Heart left ventricle (tissue), 16 donors: ENCODE measurements around the gene TEAD1. TPM values are rescaled to one million over a fixed set of nuclear protein-coding genes. Genes with fewer than 3 reads are reported as not detected.

ENCODE experiments used
- ATAC-seq, 4 donors: fragments of 200-7000 bp; cut with Tn5 transposase; one replicate each; pipeline ENCODE4 v1.9.1; 2020 to 2022; ENCODE audit warnings: moderate library complexity in 4 of 4, mild to moderate bottlenecking in 3 of 4, moderate number of reproducible peaks in 1 of 4
- DNase-seq, 5 donors: peaks; one replicate each; pipeline ENCODE4 v3.0.0-alpha.2; 2020
- H3K27ac ChIP-seq, 12 donors: fragments of 200-600 bp; sonication (generic) in 4 of 12; one replicate each; pipeline versions ENCODE4 v1.5.0 to v1.8.0; 2016 to 2022; ENCODE audit warnings: mild to moderate bottlenecking in 2 of 12
- H3K27me3 ChIP-seq, 9 donors: fragments of 200-600 bp; sonication (generic) in 2 of 9; one replicate each; pipeline versions ENCODE4 v1.5.1 to v1.8.0; 2016 to 2022; ENCODE audit warnings: mild to moderate bottlenecking in 3 of 9
- H3K36me3 ChIP-seq, 9 donors: fragments of 200-600 bp; sonication (generic) in 2 of 9; one replicate each; pipeline versions ENCODE4 v1.5.0 to v1.8.0; 2018 to 2022; ENCODE audit warnings: mild to moderate bottlenecking in 2 of 9
- H3K4me1 ChIP-seq, 12 donors: fragments of 200-600 bp; sonication (generic) in 4 of 12; one replicate each; pipeline versions ENCODE4 v1.5.0 to v1.8.0; 2016 to 2022; ENCODE audit warnings: mild to moderate bottlenecking in 3 of 12
- H3K4me3 ChIP-seq, 12 donors: fragments of 200-600 bp; sonication (generic) in 4 of 12; one replicate each; pipeline versions ENCODE4 v1.5.0 to v1.8.0; 2017 to 2022; ENCODE audit warnings: mild to moderate bottlenecking in 9 of 12, moderate library complexity in 4 of 12
- H3K9me3 ChIP-seq, 12 donors: fragments of 200-600 bp; sonication (generic) in 4 of 12; one replicate each; pipeline versions ENCODE4 v1.5.0 to v1.8.0; 2016 to 2022; ENCODE audit warnings: mild to moderate bottlenecking in 1 of 12
- CTCF ChIP-seq, 12 donors: fragments of 200-600 bp; sonication (generic) in 4 of 12; IDR thresholded peaks; one replicate each; pipeline versions ENCODE4 v1.5.0 to v1.8.0; 2018 to 2022; ENCODE audit warnings: antibody characterized with exemption in 12 of 12, mild to moderate bottlenecking in 5 of 12
- POLR2A ChIP-seq, 2 donors: fragments of 450-650 bp; IDR thresholded peaks; one replicate each; pipeline ENCODE4 v1.6.1; 2017; ENCODE audit warnings: antibody characterized with exemption in 2 of 2, mild to moderate bottlenecking in 2 of 2, moderate library complexity in 2 of 2
- WGBS, 4 donors: extraction: QIAGEN DNeasy Blood & Tissue Kit in 2 of 4; methylation state at CpG; one replicate each; pipeline versions ENCODE4 v1.1.5 to v1.1.7; 2013 to 2018; 5-methylcytosine and 5-hydroxymethylcytosine counted together
- intact Hi-C, 10 donors: fragments of 100-400 bp; cut with DNase I; formaldehyde crosslinking; loops; one replicate each; pipeline versions ENCODE4 v1.11.1 to v1.14.2; 2022
- polyA plus RNA-seq, 2 donors: library from polyadenylated mRNA; stranded (reverse); fragments of 200-250 nt; gene quantifications; one replicate each; pipeline ENCODE4 v1.2.3, GENCODE V29; 2013
- total RNA-seq, 9 donors: library from RNA; depleted of rRNA in 2 of 9; stranded (reverse); fragments of >200 nt in 2 of 9; fragmentation: NEBNext Ultra II Directional in 3 of 9; extraction: Animal tissue kit (Norgen Biotek cat#: 25700) in 3 of 9; gene quantifications; one replicate each; pipeline versions ENCODE4 v1.1.0 to v1.2.4, GENCODE V29; 2016 to 2023
- donor health status: ischemic (EF 13 %, LVEDD 7.1; RV severe dilation, severe dysfunction).
- donor health status: healthy with polysubstance abuse.
- donor health status: DM: no; HTN: yes; CAD: no.
- donor health status: DM: no; HTN: no; CAD: no.
- donor health status: ischemic (EF 25% LVEDD 6.9; RV normal size, moderate dysfunction).
- donor health status: ischemic (EF 25% LVEDD 5.7; RV mildly dilated, moderate dysfunction).
- donor health status: healthy.
- donor health status: DM: yes; HTN: yes; CAD: no.
- donor health status: ischemic (EF 35%, LVEDD 5.7; RV mildly dilated, moderate dysfunction).
- donor health status: nonischemic (EF 11% LVEDD 7.7; RV severe dilation, severe dysfunction).
- donor health status: DM: yes; HTN: yes; CAD: no.
- donor health status: PGD.
- donor health status: ischemic (EF 29% LVEDD 5.4; RV normal size, mild dysfunction).
- donor health status: nonischemic (EF 23%, LVEDD 6.1; RV moderate dilation, normal function).

Gene TEAD1
- total and polyA plus RNA-seq, 11 donors: 14.4 to 161 (median 113) TPM

DNA sequence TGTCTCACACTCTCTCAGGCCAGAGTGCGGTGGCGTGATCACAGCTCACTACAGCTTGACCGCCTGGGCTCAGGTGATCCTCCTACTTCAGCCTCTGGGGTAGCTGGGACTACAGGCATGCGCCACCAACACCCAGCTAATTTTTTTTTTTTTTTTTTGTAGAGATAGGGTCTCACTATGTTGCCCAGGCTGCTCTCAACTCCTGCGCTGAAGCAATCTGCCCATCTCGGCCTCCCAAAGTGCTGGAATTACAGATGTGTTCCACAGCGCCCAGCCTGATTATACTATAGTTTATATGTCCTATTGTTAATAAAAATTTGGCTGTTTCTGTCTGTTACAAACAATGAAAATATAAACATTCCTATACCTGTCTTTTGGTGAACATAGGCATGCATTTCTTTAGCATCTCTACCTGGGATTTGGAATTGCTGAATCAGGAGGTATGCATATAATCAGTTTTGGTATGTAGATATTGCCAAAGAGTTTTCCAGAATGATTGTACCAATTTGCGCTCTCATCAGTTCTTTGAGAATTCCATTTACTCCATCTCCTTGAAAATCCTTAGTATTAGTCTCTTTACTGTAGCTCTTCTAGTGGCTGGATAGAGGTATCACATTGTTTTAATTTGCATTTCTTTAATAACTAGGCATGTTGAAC, 78.8 kb downstream of the TEAD1 start:
- intact Hi-C loops: no loop called here
- H3K36me3 ChIP-seq: no peaks in the 10 kb centered on the region
- DNase-seq: no peak
- TF ChIP-seq POLR2A (IDR thresholded peaks at IDR 0.05) (no peak), CTCF (IDR thresholded peaks at IDR 0.05) (peak in 2 of 12 donors; percentile 10 to 20)
- no peak overlapping the region for H3K4me3 ChIP-seq
- WGBS, 4 donors: 96 to 99% (median 98%) methylated on average over 8 of the region's 8 CpGs
- H3K27me3 ChIP-seq: no peaks in the 10 kb centered on the region
- H3K9me3 ChIP-seq: no peaks in the 10 kb centered on the region
- H3K4me1 ChIP-seq: peaks cover 0 to 74% (median 25%) of the 10 kb centered on the region in 12 donors
- H3K27ac ChIP-seq: no peak overlapping the region
- ATAC-seq: no peak

GRCh38 chr11:12754021-12754420, 79.8 kb downstream of the TEAD1 start:
- TF ChIP-seq POLR2A (IDR thresholded peaks at IDR 0.05) (no peak), CTCF (IDR thresholded peaks at IDR 0.05) (no peak)
- Histone ChIP-seq H3K36me3 (no peaks in the 10 kb centered on the region), H3K4me3 (no peak overlapping the region), H3K27me3 (no peaks in the 10 kb centered on the region), H3K9me3 (no peaks in the 10 kb centered on the region), H3K4me1 (peaks cover 0 to 64% (median 25%) of the 10 kb centered on the region in 12 donors), H3K27ac (no peak overlapping the region)
- no peak for DNase-seq
- 74 to 82% (median 79%) methylated on average over 3 of the region's 3 CpGs for WGBS, 4 donors
- intact Hi-C loops: no loop called here
- ATAC-seq: no peak

DNA sequence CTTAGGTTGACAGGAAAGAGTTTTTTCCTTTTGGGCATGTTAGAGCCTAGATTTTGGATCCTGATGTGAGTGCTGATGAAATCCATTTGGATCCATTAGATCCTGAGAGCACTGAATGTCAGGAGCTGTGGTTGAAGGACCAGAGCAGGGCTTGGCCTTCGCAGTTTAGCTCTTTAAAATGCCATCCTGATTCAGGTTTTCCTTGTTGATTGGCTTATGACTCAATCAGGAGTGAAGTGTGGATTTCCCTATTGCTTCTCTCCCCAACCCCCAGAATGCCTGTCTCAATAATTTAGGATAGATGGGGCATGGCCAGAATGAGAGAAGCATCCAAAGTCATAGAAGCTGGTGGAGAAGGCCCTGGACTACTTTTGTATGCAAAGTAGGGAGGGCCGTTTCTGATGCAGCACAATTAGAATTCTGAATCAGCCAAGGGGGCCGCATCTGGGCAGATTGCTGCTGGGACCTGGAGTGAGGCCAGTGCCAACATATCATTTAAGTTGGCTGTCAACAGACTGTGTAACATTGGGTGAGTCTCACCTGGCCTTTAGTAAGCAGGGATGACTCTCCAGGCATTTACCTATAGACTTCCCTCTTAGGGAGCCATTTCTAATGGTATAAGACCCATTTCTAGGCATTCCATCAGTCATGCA, 80.5 kb downstream of the TEAD1 start:
- DNase-seq (no peak), ATAC-seq (peak in 1 of 4 donors; percentile 10)
- no peak for TF ChIP-seq POLR2A (IDR thresholded peaks at IDR 0.05)
- no peak for TF ChIP-seq CTCF (IDR thresholded peaks at IDR 0.05)
- no peak overlapping the region for H3K4me3 ChIP-seq
- H3K36me3 ChIP-seq: no peaks in the 10 kb centered on the region
- 62 to 90% (median 68%) methylated on average over 3 of the region's 3 CpGs for WGBS, 4 donors
- H3K9me3 ChIP-seq: no peaks in the 10 kb centered on the region
- peaks cover 0 to 58% (median 25%) of the 10 kb centered on the region in 12 donors for H3K4me1 ChIP-seq
- no peaks in the 10 kb centered on the region for H3K27me3 ChIP-seq
- H3K27ac ChIP-seq: no peak overlapping the region
- intact Hi-C loops: no loop called here

DNA sequence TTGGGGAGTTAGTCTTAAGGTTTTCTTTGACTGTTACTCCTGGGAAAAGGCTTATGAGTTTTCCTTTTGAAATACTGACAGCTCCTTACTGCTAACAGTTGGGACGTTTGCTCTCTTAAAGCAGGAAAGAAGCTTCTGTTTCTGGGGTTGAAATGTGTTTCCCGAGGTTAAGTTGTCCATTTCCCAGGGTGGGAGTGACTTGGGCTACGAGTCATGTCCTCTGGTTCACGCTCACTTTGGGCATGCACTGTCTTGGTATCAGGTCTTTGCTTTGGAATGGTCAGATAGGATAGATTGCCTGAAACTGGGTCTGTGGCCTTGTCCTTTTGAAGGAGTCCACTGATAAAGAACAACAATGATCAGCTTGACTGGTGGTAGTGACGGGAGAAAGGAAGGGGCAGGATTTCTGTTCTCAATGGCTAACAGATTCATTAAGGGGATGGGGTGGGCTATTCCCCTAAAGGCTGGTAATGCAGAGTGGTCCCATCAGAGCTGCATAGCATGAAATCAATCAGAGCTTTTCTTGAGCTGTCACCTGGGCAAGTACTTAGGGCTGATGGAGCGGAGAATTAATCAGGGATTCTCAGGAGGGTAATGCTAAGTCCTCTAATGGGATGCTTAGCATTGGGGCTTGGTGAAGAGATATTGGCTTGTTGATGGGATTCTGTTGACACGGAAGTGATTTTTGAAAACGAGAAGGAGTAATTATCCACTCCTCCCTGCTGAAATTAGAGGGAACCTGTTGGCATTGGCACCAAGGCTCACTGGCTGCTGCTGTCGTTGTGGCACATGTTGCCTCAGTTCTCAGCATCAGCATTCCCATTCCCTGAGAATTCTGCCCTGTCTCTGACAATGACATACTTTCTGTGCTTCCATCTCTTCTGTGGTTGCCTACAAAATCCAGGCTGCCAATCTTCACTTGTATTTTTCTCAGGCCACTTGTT, 81.6 kb downstream of the TEAD1 start:
- Histone ChIP-seq H3K9me3 (no peaks in the 10 kb centered on the region), H3K27me3 (no peaks in the 10 kb centered on the region), H3K4me1 (peaks cover 0 to 52% (median 25%) of the 10 kb centered on the region in 12 donors), H3K27ac (no peak overlapping the region), H3K36me3 (no peaks in the 10 kb centered on the region), H3K4me3 (no peak overlapping the region)
- WGBS, 4 donors: 61 to 76% (median 73%) methylated on average over 9 of the region's 9 CpGs
- TF ChIP-seq CTCF (IDR thresholded peaks at IDR 0.05) (no peak), POLR2A (IDR thresholded peaks at IDR 0.05) (no peak)
- DNase-seq (no peak), ATAC-seq (no peak)
- intact Hi-C loops: no loop called here
